A549 (cell line): ENCODE data around the gene UBAC2. TPM values are rescaled to one million over a fixed set of nuclear protein-coding genes. Genes with fewer than 3 reads are reported as not detected.

Experiments
- ATAC-seq, 2 experiments: fragments of 200-7000 bp in 1 of 2; fragments of >200 bp in 1 of 2; cut with Nextera tagmentation in 1 of 2; cut with Tn5 transposase in 1 of 2; 3 replicates each; pipeline versions ENCODE4 v1.8.0 to v1.9.1; 2018 to 2020; ENCODE audit warnings: mild to moderate bottlenecking in 1 of 2, moderate library complexity in 1 of 2
- CTCF ChIA-PET: fragments of 300-600 bp; sonication (Branson Sonifier 250); formaldehyde crosslinking; extraction: SDS; loops from one replicate; lab custom pipeline; 2021; ENCODE audit warnings: antibody characterized with exemption, inconsistent platforms; lab: Yijun Ruan, JAX
- POLR2A ChIA-PET: fragments of 350-600 bp; formaldehyde crosslinking; extraction: SDS; loops from one replicate; lab custom pipeline; 2021; ENCODE audit warnings: antibody characterized with exemption, inconsistent platforms; lab: Yijun Ruan, JAX
- DNase-seq, 2 experiments: peaks; one replicate each; pipeline versions ENCODE4 v3.0.0 to v3.0.0-alpha.2; 2011 to 2016; ENCODE audit warnings: low read depth in 1 of 2, low spot score in 1 of 2
- FAIRE-seq: peaks from 2 replicates; lab custom pipeline; 2011; peaks lifted over from hg19 to GRCh38; lab: Jason Lieb, UNC
- H3K27ac ChIP-seq, 2 experiments: fragments of >200 bp; sonication (Bioruptor Twin); formaldehyde crosslinking; 3 replicates each; pipeline ENCODE4 v1.5.1; 2016 to 2017
- H3K4me1 ChIP-seq: fragments of >200 bp; sonication (Bioruptor Twin); formaldehyde crosslinking; 3 replicates; pipeline ENCODE4 v1.6.1; 2016
- H3K4me2 ChIP-seq: fragments of >200 bp; sonication (Bioruptor Twin); formaldehyde crosslinking; 3 replicates; pipeline ENCODE4 v1.6.1; 2016
- H3K4me3 ChIP-seq: fragments of >200 bp; sonication (Bioruptor Twin); formaldehyde crosslinking; 3 replicates; pipeline ENCODE4 v1.5.1; 2016
- H3K9me3 ChIP-seq: fragments of >200 bp; sonication (Bioruptor Twin); formaldehyde crosslinking; 3 replicates; pipeline ENCODE4 v1.6.1; 2016
- ATOH8 ChIP-seq: fragments of 250-450 bp; sonication (Bioruptor Pico); IDR thresholded peaks from 2 replicates; pipeline ENCODE4 v1.5.0; 2020; ENCODE audit warnings: low read depth, mild to moderate bottlenecking, moderate library complexity
- BHLHE40 ChIP-seq: IDR thresholded peaks from 2 replicates; pipeline ENCODE4 v1.6.1; 2012; ENCODE audit warnings: low read depth, low read length, inconsistent platforms
- CBX8 ChIP-seq: fragments of 200-600 bp; sonication (generic); IDR thresholded peaks from 2 replicates; pipeline ENCODE4 v1.6.1; 2016
- CHD2 ChIP-seq: fragments of 150-350 bp; IDR thresholded peaks from 2 replicates; pipeline ENCODE4 v1.6.1; 2014; ENCODE audit warnings: low read length; ENCODE audit not compliant: partially characterized antibody
- CHD4 ChIP-seq: fragments of 200-600 bp; sonication (generic); IDR thresholded peaks from 2 replicates; pipeline ENCODE4 v1.6.1; 2016; ENCODE audit warnings: antibody characterized with exemption, mild to moderate bottlenecking, borderline replicate concordance
- E2F6 ChIP-seq: IDR thresholded peaks from 2 replicates; pipeline ENCODE4 v1.6.1; 2012; ENCODE audit warnings: low read depth, borderline replicate concordance
- EHMT2 ChIP-seq: fragments of 200-600 bp; sonication (generic); IDR thresholded peaks from 2 replicates; pipeline ENCODE4 v1.6.1; 2016; ENCODE audit warnings: antibody characterized with exemption, low read depth, mild to moderate bottlenecking, moderate library complexity
- FOSL2 ChIP-seq, 2 experiments: fragments of 450-650 bp in 1 of 2; fragments of >200 bp in 1 of 2; sonication (Bioruptor Twin) in 1 of 2; formaldehyde crosslinking; IDR thresholded peaks; 2 replicates each; pipeline versions ENCODE4 v1.5.0 to v1.6.1; 2016 to 2020; ENCODE audit warnings: mild to moderate bottlenecking in 1 of 2, moderate library complexity in 1 of 2
- HDAC2 ChIP-seq: fragments of 200-600 bp; sonication (generic); IDR thresholded peaks from 2 replicates; pipeline ENCODE4 v1.6.1; 2016
- HMGXB4 ChIP-seq: fragments of 250-450 bp; sonication (Bioruptor Pico); IDR thresholded peaks from 2 replicates; pipeline ENCODE4 v1.5.0; 2021; ENCODE audit warnings: mild to moderate bottlenecking, moderate library complexity, borderline replicate concordance
- JUNB ChIP-seq: fragments of >200 bp; sonication (Bioruptor Twin); formaldehyde crosslinking; IDR thresholded peaks from 2 replicates; pipeline ENCODE4 v1.6.1; 2016
- MAFK ChIP-seq: fragments of 450-650 bp; IDR thresholded peaks from 2 replicates; pipeline ENCODE4 v1.6.1; 2014; ENCODE audit not compliant: partially characterized antibody
- MAZ ChIP-seq: fragments of 150-350 bp; IDR thresholded peaks from 2 replicates; pipeline ENCODE4 v1.6.1; 2014; ENCODE audit warnings: antibody characterized with exemption, low read depth, low read length, borderline replicate concordance
- PHF8 ChIP-seq: fragments of 200-600 bp; sonication (generic); IDR thresholded peaks from 2 replicates; pipeline ENCODE4 v1.6.1; 2016; ENCODE audit warnings: low read depth, mild to moderate bottlenecking, antibody characterized with exemption, moderate library complexity, borderline replicate concordance
- POLR2A ChIP-seq: IDR thresholded peaks from 2 replicates; pipeline ENCODE4 v1.6.1; 2012; ENCODE audit warnings: mild to moderate bottlenecking, low read length
- POLR2AphosphoS2 ChIP-seq: conservative IDR thresholded peaks from 2 replicates; pipeline ENCODE4 v1.6.1; 2012; ENCODE audit warnings: low read length, improper control_type of control experiment, inconsistent platforms
- RCOR1 ChIP-seq: fragments of 150-350 bp; IDR thresholded peaks from 2 replicates; pipeline ENCODE4 v1.6.1; 2014; ENCODE audit warnings: antibody characterized with exemption, low read length, low read depth
- REST ChIP-seq: fragments of 200-600 bp; sonication (generic); IDR thresholded peaks from 2 replicates; pipeline ENCODE4 v1.6.1; 2016; ENCODE audit warnings: antibody characterized with exemption, mild to moderate bottlenecking, moderate library complexity
- RNF2 ChIP-seq: fragments of 200-600 bp; sonication (generic); IDR thresholded peaks from 2 replicates; pipeline ENCODE4 v1.6.1; 2016; ENCODE audit warnings: low read depth, mild to moderate bottlenecking, antibody characterized with exemption, moderate library complexity, borderline replicate concordance
- SMC3 ChIP-seq: fragments of >200 bp; sonication (Bioruptor Twin); formaldehyde crosslinking; IDR thresholded peaks from 3 replicates; pipeline ENCODE4 v1.6.1; 2018; ENCODE audit warnings: inconsistent platforms
- SREBF2 ChIP-seq: fragments of 450-650 bp; IDR thresholded peaks from 2 replicates; pipeline ENCODE4 v1.6.1; 2014; ENCODE audit warnings: mild to moderate bottlenecking, moderate library complexity
- ZC3H11A ChIP-seq: fragments of 450-650 bp; IDR thresholded peaks from 2 replicates; pipeline ENCODE4 v1.6.1; 2014; ENCODE audit warnings: antibody characterized with exemption, mild to moderate bottlenecking
- WGBS: methylation state at CpG from one replicate; pipeline ENCODE4 v1.1.6; 2017; ENCODE audit errors: missing lambda C conversion rate; 5-methylcytosine and 5-hydroxymethylcytosine counted together
- polyA plus RNA-seq, 4 experiments: library from polyadenylated mRNA; depleted of rRNA in 3 of 4; stranded (reverse); fragments of >200 nt; fragmentation: RNase III in 1 of 4; extraction: RNeasy Plus Mini Kit Qiagen cat#74134 plus additional on column Dnase treatment in 1 of 4; gene quantifications; 2 replicates in 3 of 4; 3 replicates in 1 of 4; pipeline ENCODE4 v1.2.3, GENCODE V29; 2011 to 2017

UBAC2 gene
- polyA plus RNA-seq, 2 of the 4 experiments (the other 2 are of a cell fraction), result 61.6 to 103 TPM

- Histone ChIP-seq H3K9me3 (no peaks in the 10 kb centered on the region), H3K4me1 (no peaks in the 10 kb centered on the region), H3K4me3 (no peak overlapping the region), H3K27ac (no peak overlapping the region), H3K4me2 (no peak overlapping the region)
- no peak for FAIRE-seq
- WGBS, result 86% methylated on average over 7 of the region's 7 CpGs
- TF ChIP-seq POLR2A, result no peak
- no peak for TF ChIP-seq PHF8
- TF ChIP-seq HDAC2, result no peak
- no peak for TF ChIP-seq SMC3
- TF ChIP-seq JUNB, result no peak
- TF ChIP-seq CBX8, result no peak
- TF ChIP-seq MAZ, result no peak
- TF ChIP-seq CHD2, result no peak
- no peak for TF ChIP-seq HMGXB4
- no peak for TF ChIP-seq RCOR1
- TF ChIP-seq E2F6, result no peak
- no peak for TF ChIP-seq CHD4
- no peak for TF ChIP-seq EHMT2
- no peak for TF ChIP-seq ZC3H11A
- ChIA-PET POLR2A (no interaction called here), CTCF (no interaction called here)
- no peak for DNase-seq
- no peak for ATAC-seq
These were observed 162.7 kb downstream of the UBAC2 start for GRCh38 chr13:99363391-99363790.

- no peak overlapping the region for H3K27ac ChIP-seq
- H3K4me3 ChIP-seq, result no peak overlapping the region
- no peaks in the 10 kb centered on the region for H3K9me3 ChIP-seq
- ATAC-seq, result no peak
- CTCF ChIA-PET, result no interaction called here
- FAIRE-seq, result no peak
- DNase-seq, result no peak
- no peak overlapping the region for H3K4me2 ChIP-seq
- 79% methylated on average over 1 of the region's 1 CpG for WGBS
- TF ChIP-seq RNF2 (no peak), HMGXB4 (no peak), MAFK (no peak), E2F6 (no peak), BHLHE40 (no peak), POLR2AphosphoS2 (no peak), REST (no peak), ATOH8 (CRISPR knock-in tag) (no peak), SMC3 (no peak), CBX8 (no peak), MAZ (no peak), FOSL2 (IDR thresholded peaks at IDR 0.05) (no peak), FOSL2 (CRISPR knock-in tag; IDR thresholded peaks at IDR 0.05) (no peak), SREBF2 (no peak)
- no peaks in the 10 kb centered on the region for H3K4me1 ChIP-seq
- POLR2A ChIA-PET, result no interaction called here
These were observed 163.3 kb downstream of the UBAC2 start for GRCh38 chr13:99363949-99364348.
